Measurements from ENCODE around the gene DENND5B. TPM values are rescaled to one million over a fixed set of nuclear protein-coding genes. Genes with fewer than 3 reads are reported as not detected.
A peak's percentile ranks its signal among the peaks of the same experiment; 100 is the strongest.

Gene DENND5B
- total RNA-seq, 1 experiment from 2014 or later = 13.8 TPM

- TF ChIP-seq CTCF (IDR thresholded peaks at IDR 0.05) = no peak
These were observed 228.0 kb downstream of the DENND5B start (continued) for GRCh38 chr12:31362759-31363415.

GRCh38 chr12:31362115-31362758 lies 228.7 kb downstream of the DENND5B start:
- H3K27me3 Mint-ChIP-seq (ENCODE audit: low read depth) = no peaks in the 10 kb centered on the region
- H3K4me1 Mint-ChIP-seq = peaks cover 42% of the 10 kb centered on the region
- POLR2A ChIA-PET = interaction anchor here (0.6 to 3.5 kb wide), 7 partner anchors 8 to 42 kb away, joined by 3 to 25 read pairs (median 6); partner anchors contain the start of gene SINHCAF
- CTCF ChIA-PET = interaction anchor here (0.7 to 2.3 kb wide), 7 partner anchors 9 to 111 kb away, joined by 3 to 14 read pairs (median 5); no protein-coding TSS in a partner anchor
- peak overlapping the region; percentile 29 for H3K4me3 Mint-ChIP-seq
- 0 out of 2 replicates have a peak, but pooled peaks have one; percentile 14 for TF ChIP-seq USF1 (CRISPR knock-in tag; IDR thresholded peaks at IDR 0.05)
- TF ChIP-seq IRF2 (CRISPR knock-in tag; IDR thresholded peaks at IDR 0.05; ENCODE audit: borderline replicate concordance, low read depth) = no peak
- 0 out of 2 replicates have a peak, but pooled peaks have one; percentile 13 for TF ChIP-seq NFE2L1 (CRISPR knock-in tag; IDR thresholded peaks at IDR 0.05)
- peak; percentile 58; the same call in 1 of the 2 replicates for TF ChIP-seq ARID4B (CRISPR knock-in tag; IDR thresholded peaks at IDR 0.05; ENCODE audit: borderline replicate concordance)
- peak; percentile 26; the same call in 1 of the 2 replicates for TF ChIP-seq FOXK1 (CRISPR knock-in tag; IDR thresholded peaks at IDR 0.05)
- TF ChIP-seq NFYB (CRISPR knock-in tag; conservative IDR thresholded peaks at IDR 0.05; ENCODE audit: low read depth) = no peak
- 0 out of 2 replicates have a peak, but pooled peaks have one; percentile 21 for TF ChIP-seq MAX (CRISPR knock-in tag; IDR thresholded peaks at IDR 0.05)
- peak; percentile 75; the same call in 1 of the 2 replicates for TF ChIP-seq ETV6 (CRISPR knock-in tag; IDR thresholded peaks at IDR 0.05)
- no peak for TF ChIP-seq ZNF396 (CRISPR knock-in tag; IDR thresholded peaks at IDR 0.05; ENCODE audit: borderline replicate concordance)
- TF ChIP-seq FOXP4 (CRISPR knock-in tag; IDR thresholded peaks at IDR 0.05) = peak; percentile 14; the same call in 1 of the 2 replicates
- TF ChIP-seq KAT7 (CRISPR knock-in tag; IDR thresholded peaks at IDR 0.05; ENCODE audit: borderline replicate concordance) = no peak
- peak overlapping the region; percentile 98 for H3K27ac Mint-ChIP-seq
- DNase-seq (ENCODE audit: low spot score) = peak; percentile 31
- peak; percentile 77 for ATAC-seq
- 0 out of 2 replicates have a peak, but pooled peaks cover 3% of the 10 kb centered on the region for H3K36me3 Mint-ChIP-seq
- no peaks in the 10 kb centered on the region for H3K9me3 Mint-ChIP-seq
